ENCODE data around the gene KRTAP4-9.

- TF ChIP-seq CTCF (IDR thresholded peaks at IDR 0.05; ENCODE audit: low read length) (no peak), EZH2 (IDR thresholded peaks at IDR 0.05; ENCODE audit: borderline replicate concordance, low read length) (no peak)
Observed at GRCh38 chr17:41107941-41108450, 2.8 kb downstream of the KRTAP4-9 start.

Data from OCI-LY1 (cell line).